Vagina (tissue), 2 donors: ENCODE data around the gene PCYOX1L. TPM values are rescaled to one million over a fixed set of nuclear protein-coding genes. Genes with fewer than 3 reads are reported as not detected.
A peak's percentile ranks its signal among the peaks of the same experiment; 100 is the strongest.

Source experiments
- DNase-seq, 2 donors: peaks; one replicate each; pipeline ENCODE4 v3.0.0-alpha.2; 2017; ENCODE audit errors: extremely low spot score in 2 of 2
- H3K27ac ChIP-seq: fragments of 200-600 bp; sonication (generic); one replicate; pipeline ENCODE4 v1.5.1; 2019
- H3K27me3 ChIP-seq: fragments of 200-600 bp; sonication (generic); one replicate; pipeline ENCODE4 v1.5.1; 2019
- H3K36me3 ChIP-seq, 2 donors: fragments of 200-600 bp; sonication (generic); one replicate each; pipeline ENCODE4 v1.5.1; 2017 to 2019
- H3K4me1 ChIP-seq: fragments of 200-600 bp; sonication (generic); one replicate; pipeline ENCODE4 v1.5.1; 2019
- H3K4me3 ChIP-seq, 2 donors: fragments of 200-600 bp; sonication (generic); 1 replicate in 1 of 2; 2 replicates in 1 of 2; pipeline ENCODE4 v1.5.1; 2016 to 2019
- H3K9me3 ChIP-seq: fragments of 200-600 bp; sonication (generic); one replicate; pipeline ENCODE4 v1.5.1; 2019
- CTCF ChIP-seq, 3 experiments: fragments of 450-650 bp in 2 of 3; fragments of 200-600 bp in 1 of 3; sonication (generic) in 1 of 3; IDR thresholded peaks; one replicate each; pipeline ENCODE4 v1.5.1; 2017 to 2019; ENCODE audit warnings: antibody characterized with exemption in 3 of 3, mild to moderate bottlenecking in 2 of 3, moderate library complexity in 2 of 3
- POLR2A ChIP-seq, 2 donors: fragments of 450-650 bp; IDR thresholded peaks; one replicate each; pipeline ENCODE4 v1.6.1; 2017; ENCODE audit warnings: antibody characterized with exemption in 2 of 2, mild to moderate bottlenecking in 2 of 2, moderate library complexity in 2 of 2
- POLR2AphosphoS5 ChIP-seq, 2 donors: sonication (generic); formaldehyde crosslinking; IDR thresholded peaks; one replicate each; pipeline ENCODE4 v1.9.0; 2017; ENCODE audit warnings: antibody characterized with exemption in 2 of 2, mild to moderate bottlenecking in 2 of 2, low read depth in 1 of 2; ENCODE audit not compliant: insufficient read depth in 1 of 2
- intact Hi-C: fragments of 100-400 bp; cut with DNase I; formaldehyde crosslinking; loops from one replicate; pipeline ENCODE4 v1.15.1; 2023
- total RNA-seq: library from RNA; depleted of rRNA; stranded (reverse); fragments of >200 nt; gene quantifications from one replicate; pipeline ENCODE4 v1.2.3, GENCODE V29; 2016

Gene PCYOX1L
- total RNA-seq, 1 donor from 2014 or later, result 6.4 TPM

GRCh38 chr5:149383399-149383798, 25.6 kb downstream of the PCYOX1L start:
- no peaks in the 10 kb centered on the region for H3K36me3 ChIP-seq
- H3K27ac ChIP-seq, result peak overlapping the region; percentile 91
- peaks cover 55% of the 10 kb centered on the region for H3K4me1 ChIP-seq
- TF ChIP-seq POLR2A (IDR thresholded peaks at IDR 0.05) (no peak), POLR2AphosphoS5 (IDR thresholded peaks at IDR 0.05; ENCODE audit: insufficient read depth in 1 of 2, low read depth in 1 of 2) (peak; percentile 33 to 73)
- H3K9me3 ChIP-seq, result no peaks in the 10 kb centered on the region
- intact Hi-C loops, result loop anchor here (5.0 kb wide), 1 partner anchor 49 kb away; no protein-coding TSS in a partner anchor
- no peak for DNase-seq
- H3K27me3 ChIP-seq, result no peaks in the 10 kb centered on the region
- no peak overlapping the region for H3K4me3 ChIP-seq

GRCh38 chr5:149386166-149386565, 28.3 kb downstream of the PCYOX1L start:
- H3K27me3 ChIP-seq, result no peaks in the 10 kb centered on the region
- H3K36me3 ChIP-seq, result no peaks in the 10 kb centered on the region
- DNase-seq, result no peak
- no peak for TF ChIP-seq POLR2AphosphoS5 (IDR thresholded peaks at IDR 0.05; ENCODE audit: insufficient read depth in 1 of 2, low read depth in 1 of 2)
- TF ChIP-seq CTCF (IDR thresholded peaks at IDR 0.05), result no peak
- TF ChIP-seq POLR2A (IDR thresholded peaks at IDR 0.05), result no peak
- H3K4me1 ChIP-seq, result peaks cover 76% of the 10 kb centered on the region
- H3K4me3 ChIP-seq, result no peak overlapping the region
- peak overlapping the region; percentile 91 for H3K27ac ChIP-seq
- H3K9me3 ChIP-seq, result no peaks in the 10 kb centered on the region
- intact Hi-C loops, result loop anchor here (2.0 kb wide), 1 partner anchor 21 kb away; no protein-coding TSS in a partner anchor

GRCh38 chr5:149387081-149387631, 29.3 kb downstream of the PCYOX1L start:
- Histone ChIP-seq H3K4me1 (peaks cover 69% of the 10 kb centered on the region), H3K27me3 (no peaks in the 10 kb centered on the region), H3K36me3 (no peaks in the 10 kb centered on the region), H3K9me3 (no peaks in the 10 kb centered on the region), H3K27ac (peak overlapping the region; percentile 91), H3K4me3 (peak overlapping the region in 1 of 2 donors; percentile 11)
- no peak for DNase-seq
- TF ChIP-seq CTCF (IDR thresholded peaks at IDR 0.05) (no peak), POLR2AphosphoS5 (IDR thresholded peaks at IDR 0.05; ENCODE audit: insufficient read depth in 1 of 2, low read depth in 1 of 2) (peak in 1 of 2 donors; percentile 62), POLR2A (IDR thresholded peaks at IDR 0.05) (no peak)
- intact Hi-C loops, result loop anchor here (2.0 kb wide), 1 partner anchor 20 kb away; no protein-coding TSS in a partner anchor

- H3K4me3 ChIP-seq, result no peak overlapping the region
- H3K36me3 ChIP-seq, result no peaks in the 10 kb centered on the region
- H3K27ac ChIP-seq, result peak overlapping the region; percentile 91
- DNase-seq, result no peak
- intact Hi-C loops, result loop anchor here (2.0 kb wide), 1 partner anchor 19 kb away; no protein-coding TSS in a partner anchor
- peaks cover 60% of the 10 kb centered on the region for H3K4me1 ChIP-seq
- H3K9me3 ChIP-seq, result no peaks in the 10 kb centered on the region
- TF ChIP-seq POLR2A (IDR thresholded peaks at IDR 0.05) (no peak), POLR2AphosphoS5 (IDR thresholded peaks at IDR 0.05; ENCODE audit: insufficient read depth in 1 of 2, low read depth in 1 of 2) (peak in 1 of 2 donors; percentile 43)
- no peaks in the 10 kb centered on the region for H3K27me3 ChIP-seq
Measured at GRCh38 chr5:149387982-149388381, 30.1 kb downstream of the PCYOX1L start.

GRCh38 chr5:149388498-149389190, 30.8 kb downstream of the PCYOX1L start:
- Histone ChIP-seq H3K4me1 (peaks cover 54% of the 10 kb centered on the region), H3K4me3 (no peak overlapping the region), H3K36me3 (no peaks in the 10 kb centered on the region), H3K27ac (peak overlapping the region; percentile 91), H3K9me3 (no peaks in the 10 kb centered on the region), H3K27me3 (no peaks in the 10 kb centered on the region)
- no peak for DNase-seq
- TF ChIP-seq CTCF (IDR thresholded peaks at IDR 0.05) (no peak), POLR2A (IDR thresholded peaks at IDR 0.05) (no peak), POLR2AphosphoS5 (IDR thresholded peaks at IDR 0.05; ENCODE audit: insufficient read depth in 1 of 2, low read depth in 1 of 2) (no peak)
- intact Hi-C loops, result no loop called here
